Renal pelvis (tissue), 12 donors: ENCODE data around the gene SNRPN. TPM values are rescaled to one million over a fixed set of nuclear protein-coding genes. Genes with fewer than 3 reads are reported as not detected.
A peak's percentile ranks its signal among the peaks of the same experiment; 100 is the strongest.
"Not testable (repeated sequence)": the region's sequence is repeated elsewhere in the genome, so short reads cannot be mapped to it uniquely, and the experiment has no call there.

Experiments used
- DNase-seq: peaks from one replicate; pipeline ENCODE4 v3.0.0-alpha.2; 2013
- long read RNA-seq, 16 experiments: transcript quantifications; one replicate each; lab custom pipeline, GENCODE V29; 2026
- polyA plus RNA-seq, 3 donors: library from polyadenylated mRNA; unstranded; fragments of 120-200 nt; gene quantifications; one replicate each; pipeline ENCODE4 v1.2.1, GENCODE V29; 2013; ENCODE audit not compliant: insufficient read length in 3 of 3

Gene SNRPN
- polyA plus RNA-seq: 100 to 1,000 TPM; 193 to 243 (median 232) TPM
- long read RNA-seq, donor 1, transcript SNRPN-202 (10 exons, 1,528 nt): major isoform, 82 of 151 reads
- long read RNA-seq, donor 1, partial matches to known transcripts: 59 of 151 reads
- long read RNA-seq, donor 1, other reads (novel, unspliced or antisense): 10 of 151 reads
- long read RNA-seq, donor 2, transcript SNRPN-202 (10 exons, 1,528 nt): major isoform, 108 of 213 reads
- long read RNA-seq, donor 2, partial matches to known transcripts: 95 of 213 reads
- long read RNA-seq, donor 2, other reads (novel, unspliced or antisense): 6 of 213 reads
- long read RNA-seq, donor 3, transcript SNRPN-202 (10 exons, 1,528 nt): major isoform, 97 of 193 reads
- long read RNA-seq, donor 3, partial matches to known transcripts: 87 of 193 reads
- long read RNA-seq, donor 3, other reads (novel, unspliced or antisense): 9 of 193 reads
- long read RNA-seq, donor 4, transcript SNRPN-202 (10 exons, 1,528 nt): major isoform, 94 of 250 reads
- long read RNA-seq, donor 4, partial matches to known transcripts: 146 of 250 reads
- long read RNA-seq, donor 4, other reads (novel, unspliced or antisense): 6 of 250 reads
- long read RNA-seq, donor 5, transcript SNRPN-202 (10 exons, 1,528 nt): major isoform, 45 of 63 reads
- long read RNA-seq, donor 5, partial matches to known transcripts: 17 of 63 reads
- long read RNA-seq, donor 5, other reads (novel, unspliced or antisense): 0 of 63 reads
- long read RNA-seq, donor 6, transcript SNRPN-202 (10 exons, 1,528 nt): major isoform, 62 of 114 reads
- long read RNA-seq, donor 6, partial matches to known transcripts: 42 of 114 reads
- long read RNA-seq, donor 6, other reads (novel, unspliced or antisense): 10 of 114 reads
- long read RNA-seq, donor 7, transcript SNRPN-202 (10 exons, 1,528 nt): major isoform, 99 of 205 reads
- long read RNA-seq, donor 7, partial matches to known transcripts: 99 of 205 reads
- long read RNA-seq, donor 7, other reads (novel, unspliced or antisense): 5 of 205 reads
- long read RNA-seq, donor 8, transcript SNRPN-202 (10 exons, 1,528 nt): major isoform, 36 of 51 reads
- long read RNA-seq, donor 8, partial matches to known transcripts: 15 of 51 reads
- long read RNA-seq, donor 8, other reads (novel, unspliced or antisense): 0 of 51 reads
- long read RNA-seq, donor 9, transcript SNRPN-202 (10 exons, 1,528 nt): major isoform, 115 of 232 reads
- long read RNA-seq, donor 9, partial matches to known transcripts: 108 of 232 reads
- long read RNA-seq, donor 9, other reads (novel, unspliced or antisense): 7 of 232 reads
- long read RNA-seq, donor 10, transcript SNRPN-202 (10 exons, 1,528 nt): major isoform, 56 of 150 reads
- long read RNA-seq, donor 10, partial matches to known transcripts: 86 of 150 reads
- long read RNA-seq, donor 10, other reads (novel, unspliced or antisense): 7 of 150 reads
- long read RNA-seq, donor 11, transcript SNRPN-202 (10 exons, 1,528 nt): major isoform, 66 of 112 reads
- long read RNA-seq, donor 11, partial matches to known transcripts: 38 of 112 reads
- long read RNA-seq, donor 11, other reads (novel, unspliced or antisense): 7 of 112 reads
- long read RNA-seq, donor 12, transcript SNRPN-202 (10 exons, 1,528 nt): major isoform, 93 of 171 reads
- long read RNA-seq, donor 12, partial matches to known transcripts: 76 of 171 reads
- long read RNA-seq, donor 12, other reads (novel, unspliced or antisense): 0 of 171 reads
- long read RNA-seq, donor 13, transcript SNRPN-202 (10 exons, 1,528 nt): major isoform, 47 of 95 reads
- long read RNA-seq, donor 13, partial matches to known transcripts: 47 of 95 reads
- long read RNA-seq, donor 13, other reads (novel, unspliced or antisense): 0 of 95 reads
- long read RNA-seq, donor 14: 0 reads
- long read RNA-seq, donor 15: 0 reads
- long read RNA-seq, donor 16, transcript SNRPN-202 (10 exons, 1,528 nt): major isoform, 92 of 242 reads
- long read RNA-seq, donor 16, partial matches to known transcripts: 143 of 242 reads
- long read RNA-seq, donor 16, other reads (novel, unspliced or antisense): 5 of 242 reads

- peak; percentile 33 for DNase-seq
These were observed at the start of gene SNRPN, which contains the start of gene SNURF for GRCh38 chr15:24954783-24955530. SNRPN (plus strand) TSS chr15:24954987; CDS start chr15:24974454, 19,467 bp downstream. SNURF (plus strand) TSS chr15:24954987; CDS start chr15:24955049, 62 bp downstream.

DNA sequence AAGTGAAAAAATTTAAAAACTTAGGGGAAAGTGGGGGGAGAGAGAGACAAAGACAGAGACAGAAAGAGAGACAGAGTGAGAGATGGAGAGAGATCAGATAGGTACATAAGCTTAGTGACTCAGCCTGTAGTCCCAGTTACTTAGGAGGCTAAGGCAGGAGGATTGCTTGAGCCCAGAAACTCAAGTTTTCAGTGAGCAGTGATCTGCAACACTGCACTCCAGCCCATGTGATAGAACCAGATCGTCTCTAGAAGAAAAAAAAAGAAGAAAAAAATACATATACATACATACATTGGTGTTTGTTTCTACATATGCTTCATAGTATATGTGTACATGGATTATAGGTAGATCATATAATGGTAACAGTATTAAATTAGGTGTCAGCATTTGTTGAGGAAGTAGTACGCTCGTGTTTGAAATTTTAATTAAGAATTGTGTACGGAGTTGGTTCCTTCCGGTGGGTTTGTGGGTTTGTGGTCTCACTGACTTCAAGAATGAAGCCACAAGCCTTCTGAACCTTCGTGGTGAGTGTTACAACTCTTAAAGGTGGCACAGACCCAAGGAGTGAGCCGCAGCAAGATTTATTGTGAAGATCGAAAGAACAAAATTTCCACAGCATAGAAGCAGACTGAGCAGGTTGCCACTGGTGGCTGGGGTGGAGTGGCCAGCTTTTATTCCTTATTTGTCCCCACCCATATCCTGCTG, 38.3 kb upstream of the SNRPN start:
- DNase-seq: no peak

- DNase-seq: no peak
These were observed 37.4 kb upstream of the SNRPN start for GRCh38 chr15:24917431-24917830.

- no peak for DNase-seq
These were observed 35.3 kb upstream of the SNRPN start for GRCh38 chr15:24919446-24919845.

- DNase-seq: not testable (repeated sequence)
These were observed 32.0 kb upstream of the SNRPN start for GRCh38 chr15:24922781-24923180.

DNA sequence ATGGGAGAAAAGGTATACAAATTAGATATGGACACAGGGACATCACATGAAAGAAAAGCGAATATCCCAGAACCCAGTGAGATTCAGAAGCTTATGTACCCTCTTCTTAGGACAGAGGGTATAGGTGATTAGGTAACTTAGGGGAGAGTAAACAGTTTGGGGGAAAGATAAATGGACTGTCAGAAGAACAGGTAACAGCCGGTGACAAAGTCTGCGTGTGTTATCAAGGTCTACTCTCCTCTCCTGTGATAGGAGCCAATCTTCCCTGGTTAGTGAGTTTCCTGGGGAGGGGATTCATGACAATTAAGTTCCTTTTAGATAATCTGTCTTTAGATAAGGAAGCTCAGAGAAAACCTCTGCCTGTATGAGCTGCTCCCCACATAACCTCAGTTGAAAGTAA, 30.6 kb upstream of the SNRPN start:
- DNase-seq: no peak

- DNase-seq: no peak
These were observed 30.2 kb upstream of the SNRPN start for GRCh38 chr15:24924621-24925020.

- DNase-seq: not testable (repeated sequence)
These were observed 22.7 kb upstream of the SNRPN start for GRCh38 chr15:24931874-24932732.

- no peak for DNase-seq
These were observed 21.1 kb upstream of the SNRPN start for GRCh38 chr15:24933716-24934115.

- DNase-seq: not testable (repeated sequence)
These were observed 16.6 kb upstream of the SNRPN start for GRCh38 chr15:24938224-24938623.

DNA sequence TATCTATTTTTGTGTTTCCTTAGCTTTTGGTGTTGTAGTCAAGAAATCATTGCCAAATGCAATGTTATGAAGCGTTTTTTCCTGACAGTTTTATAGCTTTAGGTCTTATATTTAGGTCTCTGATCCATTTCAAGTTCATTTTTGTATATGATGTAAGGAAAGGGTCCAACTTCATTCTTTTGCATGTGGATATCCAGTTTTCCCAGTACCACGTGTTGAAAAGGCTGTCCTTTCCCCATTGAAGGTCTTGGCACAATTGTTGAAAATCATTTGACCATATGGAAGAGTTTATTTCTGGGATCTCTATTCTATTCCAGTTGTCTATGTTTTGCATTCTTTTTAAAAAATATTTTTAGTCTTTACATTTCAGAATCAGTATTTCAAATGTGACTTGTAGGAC, 14.6 kb upstream of the SNRPN start:
- DNase-seq: no peak

GRCh38 chr15:24943361-24943760, 11.4 kb upstream of the SNRPN start:
- no peak for DNase-seq

DNA sequence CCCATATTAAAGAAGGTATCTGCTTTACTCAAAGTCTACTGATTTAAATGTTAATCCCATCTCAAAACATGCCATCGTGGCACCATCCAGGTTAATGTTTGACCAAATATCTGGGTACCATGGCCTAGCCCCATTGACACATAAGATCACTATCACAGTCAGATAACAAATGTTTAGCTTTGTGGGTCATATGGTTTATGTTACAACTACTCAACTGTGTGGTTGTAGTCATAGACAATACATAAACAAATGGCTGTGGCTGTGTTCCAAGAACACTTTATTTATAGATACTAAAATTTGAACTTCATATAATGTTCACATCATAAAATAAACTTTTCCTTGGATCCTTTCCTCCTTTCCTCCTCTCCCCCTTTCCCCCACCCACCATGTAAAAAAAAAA, 9.8 kb upstream of the SNRPN start:
- no peak for DNase-seq

DNA sequence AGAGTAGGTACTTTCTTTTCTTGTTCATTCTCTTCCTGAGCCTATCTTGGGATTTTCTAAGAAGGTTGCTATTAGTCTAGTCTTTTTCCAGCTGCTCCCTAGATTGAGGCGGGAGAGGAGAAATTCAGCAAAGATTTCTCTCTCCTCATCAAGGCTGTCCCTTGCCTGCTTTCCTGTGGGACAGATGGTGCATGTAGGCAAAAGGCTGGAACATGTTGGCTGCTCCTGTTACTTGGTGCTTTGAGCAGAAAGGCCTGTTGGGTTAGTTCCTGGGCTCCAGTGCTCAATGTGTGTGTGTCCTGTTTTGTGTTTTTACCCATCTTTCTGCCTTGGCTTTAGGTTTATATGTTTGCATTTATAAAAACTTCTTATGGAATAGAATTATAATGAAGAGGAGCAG, 9.1 kb upstream of the SNRPN start:
- no peak for DNase-seq

DNA sequence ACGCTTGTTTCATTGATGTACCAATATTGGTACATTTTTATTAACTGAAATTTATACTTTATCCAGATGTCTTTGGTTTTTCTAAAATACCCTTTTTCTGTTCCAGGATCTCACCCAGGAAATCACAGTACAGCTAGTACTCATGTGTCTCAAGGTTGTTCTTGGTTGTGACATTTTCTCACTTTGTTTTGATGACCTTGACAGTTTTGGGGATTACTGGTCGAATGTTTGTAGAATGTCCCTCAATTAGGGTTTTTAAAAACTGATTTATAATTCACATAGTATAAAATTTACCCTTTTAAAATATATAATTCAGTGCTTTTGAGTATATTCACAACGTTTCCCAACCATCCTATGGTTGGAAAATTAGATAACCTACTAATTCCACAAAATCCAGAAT, 6.3 kb upstream of the SNRPN start:
- no peak for DNase-seq

DNA sequence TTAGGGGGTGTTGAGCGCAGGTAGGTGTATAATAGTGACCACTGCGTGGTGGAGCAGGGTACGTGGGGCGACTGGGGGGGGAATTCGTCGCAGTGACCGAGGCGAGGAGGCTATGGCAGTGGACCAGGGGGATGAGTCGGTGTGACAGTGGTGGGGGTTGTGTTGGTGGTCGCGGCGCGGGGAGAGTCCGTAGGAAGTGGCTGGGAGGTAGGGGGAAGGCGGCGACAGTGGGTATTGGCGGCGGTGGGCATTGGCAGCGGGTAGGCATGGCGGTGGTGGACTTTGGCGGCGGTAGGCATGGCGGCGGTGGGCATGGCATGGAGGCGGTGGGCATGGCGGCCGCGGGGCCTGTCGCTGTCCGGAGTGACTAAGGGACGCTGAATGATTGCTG, 739 bp downstream of the SNRPN start:
- no peak for DNase-seq

GRCh38 chr15:24956111-24956838, 1.5 kb downstream of the SNRPN start:
- DNase-seq: peak; percentile 79
